GM12878 (cell line): ENCODE measurements around the gene SERPINB8. TPM values are rescaled to one million over a fixed set of nuclear protein-coding genes. Genes with fewer than 3 reads are reported as not detected.

Experiments
- ATAC-seq: fragments of 200-7000 bp; cut with Tn5 transposase; 3 replicates; pipeline ENCODE4 v1.9.1; 2020; ENCODE audit warnings: mild to moderate bottlenecking, moderate library complexity
- BruUV-seq: library from RNA; stranded (reverse); fragments of 400-500 nt; replicated peaks from 2 replicates; lab custom pipeline; 2021; lab: Mats Ljungman, UMichigan
- CTCF ChIA-PET: fragments of 300-600 bp; sonication (Branson Sonifier 250); formaldehyde crosslinking; extraction: SDS; loops from one replicate; lab custom pipeline; 2021; ENCODE audit warnings: inconsistent platforms; lab: Yijun Ruan, JAX
- POLR2A ChIA-PET: fragments of 350-600 bp; formaldehyde crosslinking; extraction: SDS; loops from one replicate; lab custom pipeline; 2021; ENCODE audit warnings: inconsistent platforms; lab: Charles Lee
- RAD21 ChIA-PET: fragments of 300-600 bp; sonication (Branson Sonifier 250); formaldehyde crosslinking; loops from one replicate; lab custom pipeline; 2023; ENCODE audit warnings: antibody characterized with exemption; ENCODE audit not compliant: unreplicated experiment; lab: Charles Lee
- SMC1A ChIA-PET: fragments of 300-600 bp; sonication (Branson Sonifier 250); formaldehyde crosslinking; loops from one replicate; lab custom pipeline; 2023; ENCODE audit not compliant: unreplicated experiment, uncharacterized antibody; lab: Charles Lee
- DNase-seq: peaks from one replicate; pipeline ENCODE4 v3.0.0-alpha.2; 2011; ENCODE audit warnings: low read depth, low spot score
- FAIRE-seq: peaks from 3 replicates; lab custom pipeline; 2011; peaks lifted over from hg19 to GRCh38; lab: Jason Lieb, UNC
- H2AFZ ChIP-seq: 2 replicates; pipeline ENCODE4 v1.6.0; 2011; ENCODE audit warnings: low read depth, low read length, control low read depth; ENCODE audit not compliant: control insufficient read depth
- H3K27ac ChIP-seq: 2 replicates; pipeline ENCODE4 v1.5.1; 2011; ENCODE audit warnings: control low read depth; ENCODE audit not compliant: control insufficient read depth, insufficient read depth
- H3K27me3 ChIP-seq, 2 experiments: replicated peaks in 1 of 2; 2 replicates each; pipeline versions ENCODE4 v1.6.0 to v1.6.1; 2011; ENCODE audit warnings: low read length in 1 of 2; ENCODE audit not compliant: control insufficient read depth in 2 of 2, insufficient read depth in 2 of 2
- H3K36me3 ChIP-seq, 2 experiments: 2 replicates each; pipeline ENCODE4 v1.5.1; 2011; ENCODE audit warnings: low read length in 1 of 2; ENCODE audit not compliant: control insufficient read depth in 2 of 2, insufficient read depth in 2 of 2
- H3K4me1 ChIP-seq: 2 replicates; pipeline ENCODE4 v1.6.1; 2011; ENCODE audit warnings: mild to moderate bottlenecking, low read length, moderate library complexity, mixed read lengths; ENCODE audit not compliant: control insufficient read depth, insufficient read depth
- H3K4me2 ChIP-seq: 2 replicates; pipeline ENCODE4 v1.6.0; 2011; ENCODE audit warnings: control low read depth; ENCODE audit not compliant: control insufficient read depth, insufficient read depth
- H3K4me3 ChIP-seq: fragments of 200-600 bp; sonication (generic); 2 replicates; pipeline ENCODE4 v1.5.1; 2016
- H3K79me2 ChIP-seq: 2 replicates; pipeline ENCODE4 v1.6.0; 2011; ENCODE audit warnings: low read length; ENCODE audit not compliant: control insufficient read depth, insufficient read depth
- H3K9ac ChIP-seq: 2 replicates; pipeline ENCODE4 v1.8.0; 2011; ENCODE audit warnings: low read length, control low read depth, mixed read lengths; ENCODE audit not compliant: control insufficient read depth, insufficient read depth
- H3K9me3 ChIP-seq: replicated peaks from 3 replicates; pipeline ENCODE4 v1.5.1; 2011; ENCODE audit warnings: mild to moderate bottlenecking, low read length; ENCODE audit not compliant: control insufficient read depth, insufficient read depth
- H4K20me1 ChIP-seq: 2 replicates; pipeline ENCODE4 v1.6.0; 2011; ENCODE audit not compliant: control insufficient read depth, insufficient read depth
- CREM ChIP-seq: IDR thresholded peaks from 2 replicates; pipeline ENCODE4 v1.6.1; 2014; ENCODE audit warnings: antibody characterized with exemption, low read depth
- ETV6 ChIP-seq, 2 experiments: fragments of 450-650 bp in 1 of 2; IDR thresholded peaks in 1 of 2; conservative IDR thresholded peaks in 1 of 2; 2 replicates each; pipeline ENCODE4 v1.6.1; 2014; ENCODE audit warnings: antibody characterized with exemption in 1 of 2, borderline replicate concordance in 1 of 2, low read depth in 1 of 2, mild to moderate bottlenecking in 1 of 2, moderate library complexity in 1 of 2
- KLF5 ChIP-seq: fragments of 450-650 bp; IDR thresholded peaks from 2 replicates; pipeline ENCODE4 v1.6.1; 2014; ENCODE audit warnings: mild to moderate bottlenecking; ENCODE audit not compliant: partially characterized antibody
- RB1 ChIP-seq: fragments of 450-650 bp; formaldehyde crosslinking; IDR thresholded peaks from 2 replicates; pipeline ENCODE4 v1.6.1; 2017; ENCODE audit warnings: mild to moderate bottlenecking, borderline replicate concordance
- ZNF384 ChIP-seq: IDR thresholded peaks from 2 replicates; pipeline ENCODE4 v1.6.1; 2012; ENCODE audit warnings: low read depth, mild to moderate bottlenecking, low read length, improper control_type of control experiment, borderline replicate concordance
- WGBS: methylation state at CpG from one replicate; pipeline ENCODE4 v1.1.6; 2016; ENCODE audit warnings: low lambda C conversion rate; ENCODE audit not compliant: insufficient replicate concordance, insufficient coverage; ENCODE audit errors: missing lambda C conversion rate; 5-methylcytosine and 5-hydroxymethylcytosine counted together
- in situ Hi-C: fragments of 300-500 bp; cut with MboI; formaldehyde crosslinking; loops from 9 replicates; pipeline ENCODE4 v1.14.3; 2018; ENCODE audit warnings: mixed read lengths
- intact Hi-C: fragments of 100-400 bp; cut with micrococcal nuclease; formaldehyde crosslinking; loops from one replicate; pipeline ENCODE4 v1.14.2; 2022; ENCODE audit not compliant: unreplicated experiment
- polyA plus RNA-seq, 11 experiments: library from polyadenylated mRNA; depleted of rRNA in 4 of 11; unstranded in 6 of 11; stranded (reverse) in 5 of 11; fragments of >200 nt; fragmentation: Nextera tagmentation in 4 of 11; fragmentation: Illumina TruSeq in 1 of 11; extraction: Ambion mirVana in 4 of 11; extraction: Trizol in 1 of 11; gene quantifications; 1 replicate in 1 of 11; 2 replicates in 10 of 11; pipeline versions ENCODE4 v1.2.1 to v1.2.3, GENCODE V29; 2011 to 2016; ENCODE audit warnings: inconsistent platforms in 2 of 11, missing spikeins in 2 of 11, low read depth in 1 of 11
- total RNA-seq, 4 experiments: library from RNA; depleted of rRNA in 3 of 4; stranded (reverse); fragments of >200 nt in 3 of 4; fragmentation: Illumina TruSeq in 1 of 4; extraction: Trizol in 1 of 4; gene quantifications; 2 replicates each; pipeline versions ENCODE4 v1.2.1 to v1.2.3, GENCODE V29; 2013 to 2021
- TF ChIP-seq, protein P1 (sequence below): fragments of 450-650 bp; IDR thresholded peaks from 2 replicates; pipeline ENCODE4 v1.6.1; 2016; ENCODE audit warnings: mild to moderate bottlenecking
- TF ChIP-seq, protein P2 (sequence below): fragments of 450-650 bp; IDR thresholded peaks from 2 replicates; pipeline ENCODE4 v1.6.1; 2017; ENCODE audit warnings: mild to moderate bottlenecking, moderate library complexity

Gene SERPINB8
- total and polyA plus RNA-seq, 10 of the 15 experiments (the other 5 are each of a cell fraction or from before 2014, with no cell fraction given) = 8.1 to 31.5 (median 16.7) TPM

DNA sequence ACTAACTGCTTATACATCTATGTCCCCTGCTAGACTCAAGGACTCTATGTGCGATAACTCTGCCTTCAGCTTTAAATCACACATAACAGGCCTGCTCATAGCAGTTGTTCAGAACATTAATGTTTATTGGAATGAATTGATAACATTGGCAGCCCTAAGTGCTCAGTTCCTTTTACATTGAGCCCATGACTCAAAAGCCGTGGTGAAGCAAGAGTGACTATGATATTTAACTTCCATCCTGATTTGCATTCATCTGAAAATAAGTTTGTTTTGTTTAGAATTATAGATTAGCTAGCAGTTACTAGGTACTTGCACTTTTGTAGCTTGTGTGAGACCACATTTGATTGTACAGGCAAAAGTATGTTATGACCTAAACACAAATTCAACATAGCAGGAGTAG, 47.8 kb upstream of the SERPINB8 start:
- no peak overlapping the region for H3K9ac ChIP-seq
- BruUV-seq = no TSS peak
- ChIA-PET SMC1A (interaction anchor here (0.7 to 4.7 kb wide), 7 partner anchors 9 to 85 kb away, joined by 3 to 37 read pairs (median 3); partner anchors contain the start of gene SERPINB10), CTCF (interaction anchor here (1.6 to 3.1 kb wide), 4 partner anchors 14 to 31 kb away, joined by 3 to 17 read pairs (median 6); no protein-coding TSS in a partner anchor), RAD21 (interaction anchor here (0.8 to 2.7 kb wide), 2 partner anchors 12 to 14 kb away, joined by 3 to 8 read pairs; no protein-coding TSS in a partner anchor), POLR2A (interaction anchor here (0.9 to 1.6 kb wide), 3 partner anchors 14 to 44 kb away, joined by 3 to 7 read pairs (median 3); partner anchors contain the start of gene SERPINB10)
- H3K27me3 ChIP-seq = no peaks in the 10 kb centered on the region
- in situ Hi-C loops (no loop called here), intact Hi-C loops (no loop called here)
- H3K4me1 ChIP-seq = no peaks in the 10 kb centered on the region
- DNase-seq = no peak
- H2AFZ ChIP-seq = no peak overlapping the region
- ATAC-seq = no peak
- no peak overlapping the region for H3K4me3 ChIP-seq
- no peak overlapping the region for H3K4me2 ChIP-seq
- no peak for TF ChIP-seq ZNF384
- TF ChIP-seq, protein P1, sequence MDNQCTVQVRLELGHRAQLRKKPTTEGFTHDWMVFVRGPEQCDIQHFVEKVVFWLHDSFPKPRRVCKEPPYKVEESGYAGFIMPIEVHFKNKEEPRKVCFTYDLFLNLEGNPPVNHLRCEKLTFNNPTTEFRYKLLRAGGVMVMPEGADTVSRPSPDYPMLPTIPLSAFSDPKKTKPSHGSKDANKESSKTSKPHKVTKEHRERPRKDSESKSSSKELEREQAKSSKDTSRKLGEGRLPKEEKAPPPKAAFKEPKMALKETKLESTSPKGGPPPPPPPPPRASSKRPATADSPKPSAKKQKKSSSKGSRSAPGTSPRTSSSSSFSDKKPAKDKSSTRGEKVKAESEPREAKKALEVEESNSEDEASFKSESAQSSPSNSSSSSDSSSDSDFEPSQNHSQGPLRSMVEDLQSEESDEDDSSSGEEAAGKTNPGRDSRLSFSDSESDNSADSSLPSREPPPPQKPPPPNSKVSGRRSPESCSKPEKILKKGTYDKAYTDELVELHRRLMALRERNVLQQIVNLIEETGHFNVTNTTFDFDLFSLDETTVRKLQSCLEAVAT = no peak
- H4K20me1 ChIP-seq = no peaks in the 10 kb centered on the region
- WGBS = 50% methylated on average over 2 of the region's 2 CpGs
- no peaks in the 10 kb centered on the region for H3K36me3 ChIP-seq
- no peaks in the 10 kb centered on the region for H3K79me2 ChIP-seq
- no peak overlapping the region for H3K27ac ChIP-seq
- FAIRE-seq = no peak
- no peaks in the 10 kb centered on the region for H3K9me3 ChIP-seq

DNA sequence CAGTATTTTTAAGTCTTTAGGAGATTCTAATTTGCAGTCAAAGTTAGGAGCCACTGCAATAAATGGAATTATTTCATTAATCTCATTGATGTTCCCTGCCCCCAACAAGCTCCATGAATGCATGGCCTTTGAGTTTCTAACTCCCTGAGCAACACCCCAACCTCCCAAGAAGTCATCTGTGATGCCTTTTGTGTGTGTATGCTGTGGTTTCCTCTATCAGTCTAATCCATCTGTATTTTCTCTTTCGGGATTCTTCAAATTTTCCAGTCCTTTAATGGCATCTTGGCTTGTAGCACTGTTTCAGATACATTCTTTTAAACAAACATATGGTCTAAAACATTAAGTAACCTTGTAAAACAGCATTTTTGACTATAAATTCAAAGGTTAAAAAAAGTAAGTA, 45.3 kb upstream of the SERPINB8 start:
- Histone ChIP-seq H3K4me2 (no peak overlapping the region), H3K36me3 (no peaks in the 10 kb centered on the region), H3K27me3 (no peaks in the 10 kb centered on the region), H4K20me1 (no peaks in the 10 kb centered on the region), H3K9ac (no peak overlapping the region), H3K79me2 (no peaks in the 10 kb centered on the region), H3K4me1 (no peaks in the 10 kb centered on the region), H3K27ac (no peak overlapping the region), H3K4me3 (no peak overlapping the region), H2AFZ (no peak overlapping the region; the same call in 1 of the 2 replicates), H3K9me3 (no peaks in the 10 kb centered on the region)
- WGBS = 77% methylated on average over 1 of the region's 1 CpG
- ChIA-PET RAD21 (interaction anchor here (2.7 kb wide), 1 partner anchor 12 kb away, joined by 8 read pairs; no protein-coding TSS in a partner anchor), CTCF (interaction anchor here (0.9 to 3.1 kb wide), 2 partner anchors 11 to 16 kb away, joined by 3 to 17 read pairs; partner anchors contain the start of gene SERPINB10), SMC1A (interaction anchor here (1.0 to 4.7 kb wide), 4 partner anchors 9 to 37 kb away, joined by 3 to 37 read pairs (median 16); partner anchors contain the start of gene SERPINB10), POLR2A (interaction anchor here (1.1 kb wide), 1 partner anchor 10 kb away, joined by 4 read pairs; no protein-coding TSS in a partner anchor)
- BruUV-seq = no TSS peak
- intact Hi-C loops (no loop called here), in situ Hi-C loops (no loop called here)
- DNase-seq (no peak), FAIRE-seq (no peak), ATAC-seq (no peak)
- no peak for TF ChIP-seq KLF5
- TF ChIP-seq ETV6 (conservative IDR thresholded peaks at IDR 0.05 in 1 of 2, IDR thresholded peaks at IDR 0.05 in 1 of 2; ENCODE audit: borderline replicate concordance in 1 of 2, low read depth in 1 of 2) = no peak
- no peak for TF ChIP-seq CREM
- TF ChIP-seq, protein P2, sequence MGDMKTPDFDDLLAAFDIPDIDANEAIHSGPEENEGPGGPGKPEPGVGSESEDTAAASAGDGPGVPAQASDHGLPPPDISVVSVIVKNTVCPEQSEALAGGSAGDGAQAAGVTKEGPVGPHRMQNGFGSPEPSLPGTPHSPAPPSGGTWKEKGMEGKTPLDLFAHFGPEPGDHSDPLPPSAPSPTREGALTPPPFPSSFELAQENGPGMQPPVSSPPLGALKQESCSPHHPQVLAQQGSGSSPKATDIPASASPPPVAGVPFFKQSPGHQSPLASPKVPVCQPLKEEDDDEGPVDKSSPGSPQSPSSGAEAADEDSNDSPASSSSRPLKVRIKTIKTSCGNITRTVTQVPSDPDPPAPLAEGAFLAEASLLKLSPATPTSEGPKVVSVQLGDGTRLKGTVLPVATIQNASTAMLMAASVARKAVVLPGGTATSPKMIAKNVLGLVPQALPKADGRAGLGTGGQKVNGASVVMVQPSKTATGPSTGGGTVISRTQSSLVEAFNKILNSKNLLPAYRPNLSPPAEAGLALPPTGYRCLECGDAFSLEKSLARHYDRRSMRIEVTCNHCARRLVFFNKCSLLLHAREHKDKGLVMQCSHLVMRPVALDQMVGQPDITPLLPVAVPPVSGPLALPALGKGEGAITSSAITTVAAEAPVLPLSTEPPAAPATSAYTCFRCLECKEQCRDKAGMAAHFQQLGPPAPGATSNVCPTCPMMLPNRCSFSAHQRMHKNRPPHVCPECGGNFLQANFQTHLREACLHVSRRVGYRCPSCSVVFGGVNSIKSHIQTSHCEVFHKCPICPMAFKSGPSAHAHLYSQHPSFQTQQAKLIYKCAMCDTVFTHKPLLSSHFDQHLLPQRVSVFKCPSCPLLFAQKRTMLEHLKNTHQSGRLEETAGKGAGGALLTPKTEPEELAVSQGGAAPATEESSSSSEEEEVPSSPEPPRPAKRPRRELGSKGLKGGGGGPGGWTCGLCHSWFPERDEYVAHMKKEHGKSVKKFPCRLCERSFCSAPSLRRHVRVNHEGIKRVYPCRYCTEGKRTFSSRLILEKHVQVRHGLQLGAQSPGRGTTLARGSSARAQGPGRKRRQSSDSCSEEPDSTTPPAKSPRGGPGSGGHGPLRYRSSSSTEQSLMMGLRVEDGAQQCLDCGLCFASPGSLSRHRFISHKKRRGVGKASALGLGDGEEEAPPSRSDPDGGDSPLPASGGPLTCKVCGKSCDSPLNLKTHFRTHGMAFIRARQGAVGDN = no peak
- TF ChIP-seq, protein P1 = no peak
- no peak for TF ChIP-seq RB1
